Measurements from ENCODE around the gene PACSIN2. TPM values are rescaled to one million over a fixed set of nuclear protein-coding genes. Genes with fewer than 3 reads are reported as not detected.

Gene PACSIN2
- total RNA-seq, 1 experiment from 2014 or later, result 224 TPM

DNA sequence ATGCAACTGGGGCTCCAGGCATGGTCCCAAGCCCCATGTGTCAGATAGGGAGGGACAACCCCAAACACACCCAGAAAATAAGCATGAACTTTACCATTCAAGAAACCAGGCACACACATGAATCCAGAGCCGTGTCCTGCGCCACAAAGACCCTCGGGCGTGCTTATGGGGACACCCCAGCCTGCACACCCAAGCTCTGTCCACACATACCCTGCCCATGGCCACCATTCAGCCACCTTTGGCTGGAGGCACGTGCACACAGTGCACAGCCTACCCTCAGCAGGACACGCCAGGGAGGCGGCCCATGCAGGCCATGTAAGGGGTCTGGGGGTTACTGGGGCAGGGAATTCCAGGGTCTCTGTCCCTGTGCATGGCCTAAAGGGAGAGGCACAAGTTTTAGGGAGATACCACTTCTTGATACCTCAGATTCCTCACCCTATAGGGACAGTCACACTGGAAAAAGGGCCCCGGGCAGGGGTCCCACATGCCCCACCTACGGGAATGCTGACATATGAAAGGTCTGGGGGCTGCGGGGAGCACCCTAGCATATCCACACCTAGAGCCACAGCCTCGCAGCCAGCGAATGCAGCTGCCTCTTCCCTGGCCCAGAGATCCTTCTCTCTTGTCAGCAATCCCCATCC, 20.6 kb downstream of the PACSIN2 start:
- peaks cover 25% of the 10 kb centered on the region for H3K36me3 Mint-ChIP-seq (ENCODE audit: insufficient read depth, unreplicated experiment)
- peak overlapping the region; percentile 76 for H3K27ac Mint-ChIP-seq (ENCODE audit: unreplicated experiment)
- DNase-seq, result no peak
- no peaks in the 10 kb centered on the region for H3K9me3 Mint-ChIP-seq (ENCODE audit: low read depth, unreplicated experiment)
- TF ChIP-seq, protein P1, sequence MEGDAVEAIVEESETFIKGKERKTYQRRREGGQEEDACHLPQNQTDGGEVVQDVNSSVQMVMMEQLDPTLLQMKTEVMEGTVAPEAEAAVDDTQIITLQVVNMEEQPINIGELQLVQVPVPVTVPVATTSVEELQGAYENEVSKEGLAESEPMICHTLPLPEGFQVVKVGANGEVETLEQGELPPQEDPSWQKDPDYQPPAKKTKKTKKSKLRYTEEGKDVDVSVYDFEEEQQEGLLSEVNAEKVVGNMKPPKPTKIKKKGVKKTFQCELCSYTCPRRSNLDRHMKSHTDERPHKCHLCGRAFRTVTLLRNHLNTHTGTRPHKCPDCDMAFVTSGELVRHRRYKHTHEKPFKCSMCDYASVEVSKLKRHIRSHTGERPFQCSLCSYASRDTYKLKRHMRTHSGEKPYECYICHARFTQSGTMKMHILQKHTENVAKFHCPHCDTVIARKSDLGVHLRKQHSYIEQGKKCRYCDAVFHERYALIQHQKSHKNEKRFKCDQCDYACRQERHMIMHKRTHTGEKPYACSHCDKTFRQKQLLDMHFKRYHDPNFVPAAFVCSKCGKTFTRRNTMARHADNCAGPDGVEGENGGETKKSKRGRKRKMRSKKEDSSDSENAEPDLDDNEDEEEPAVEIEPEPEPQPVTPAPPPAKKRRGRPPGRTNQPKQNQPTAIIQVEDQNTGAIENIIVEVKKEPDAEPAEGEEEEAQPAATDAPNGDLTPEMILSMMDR (IDR thresholded peaks at IDR 0.05; ENCODE audit: unreplicated experiment), result no peak
- intact Hi-C loops (cut with micrococcal nuclease; ENCODE audit: unreplicated experiment), result no loop called here
- TSS peak; percentile 24 for BruUV-seq (replicated peaks)
- peak overlapping the region; percentile 63 for H3K4me3 Mint-ChIP-seq (ENCODE audit: low read depth, unreplicated experiment)
- H3K27me3 Mint-ChIP-seq (ENCODE audit: unreplicated experiment), result no peaks in the 10 kb centered on the region
- H3K4me1 Mint-ChIP-seq (ENCODE audit: low read depth, unreplicated experiment), result peaks cover 86% of the 10 kb centered on the region
- CTCF ChIA-PET, result interaction anchor here (0.6 to 1.5 kb wide), 9 partner anchors 10 to 385 kb away, joined by 3 to 8 read pairs (median 3); partner anchors contain the start of gene PACSIN2

DNA sequence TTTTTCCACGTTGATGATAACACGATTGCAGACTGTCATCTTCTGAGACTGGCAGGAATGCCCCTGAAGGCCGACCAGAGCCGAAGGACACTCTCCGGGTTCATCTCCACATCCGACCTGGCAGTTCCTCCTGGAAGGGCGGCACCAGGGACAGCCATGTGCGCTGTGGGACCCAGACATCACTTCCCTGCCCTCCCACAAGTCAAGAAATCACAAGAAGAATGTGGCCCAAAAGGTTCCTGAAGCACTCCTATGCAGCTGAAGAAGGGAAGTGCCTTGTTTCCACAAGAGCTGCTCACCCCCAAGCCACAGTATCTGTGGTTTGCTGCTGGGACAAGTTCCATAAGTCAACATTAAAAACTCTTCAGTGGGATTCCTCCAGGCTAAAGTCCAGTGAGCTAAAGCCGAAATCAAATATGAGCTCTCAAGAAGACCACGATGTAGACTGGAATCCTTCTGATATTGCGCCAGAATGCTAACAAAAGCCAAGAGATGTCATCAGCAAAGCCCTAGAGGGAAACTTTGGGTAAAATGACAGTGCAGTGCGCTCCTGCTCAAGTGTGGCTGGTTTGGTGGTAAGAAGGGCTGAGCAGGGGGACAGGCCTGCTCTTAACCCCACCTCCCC, 21.2 kb downstream of the PACSIN2 start:
- Mint-ChIP-seq H3K4me3 (ENCODE audit: low read depth, unreplicated experiment) (peak overlapping the region; percentile 21), H3K36me3 (ENCODE audit: insufficient read depth, unreplicated experiment) (peaks cover 26% of the 10 kb centered on the region), H3K4me1 (ENCODE audit: low read depth, unreplicated experiment) (peaks cover 80% of the 10 kb centered on the region), H3K27me3 (ENCODE audit: unreplicated experiment) (no peaks in the 10 kb centered on the region), H3K27ac (ENCODE audit: unreplicated experiment) (no peak overlapping the region), H3K9me3 (ENCODE audit: low read depth, unreplicated experiment) (no peaks in the 10 kb centered on the region)
- BruUV-seq (replicated peaks), result no TSS peak
- intact Hi-C loops (cut with micrococcal nuclease; ENCODE audit: unreplicated experiment), result no loop called here
- CTCF ChIA-PET, result no interaction called here
- TF ChIP-seq, protein P1 (IDR thresholded peaks at IDR 0.05; ENCODE audit: unreplicated experiment), result no peak
- DNase-seq, result no peak

DNA sequence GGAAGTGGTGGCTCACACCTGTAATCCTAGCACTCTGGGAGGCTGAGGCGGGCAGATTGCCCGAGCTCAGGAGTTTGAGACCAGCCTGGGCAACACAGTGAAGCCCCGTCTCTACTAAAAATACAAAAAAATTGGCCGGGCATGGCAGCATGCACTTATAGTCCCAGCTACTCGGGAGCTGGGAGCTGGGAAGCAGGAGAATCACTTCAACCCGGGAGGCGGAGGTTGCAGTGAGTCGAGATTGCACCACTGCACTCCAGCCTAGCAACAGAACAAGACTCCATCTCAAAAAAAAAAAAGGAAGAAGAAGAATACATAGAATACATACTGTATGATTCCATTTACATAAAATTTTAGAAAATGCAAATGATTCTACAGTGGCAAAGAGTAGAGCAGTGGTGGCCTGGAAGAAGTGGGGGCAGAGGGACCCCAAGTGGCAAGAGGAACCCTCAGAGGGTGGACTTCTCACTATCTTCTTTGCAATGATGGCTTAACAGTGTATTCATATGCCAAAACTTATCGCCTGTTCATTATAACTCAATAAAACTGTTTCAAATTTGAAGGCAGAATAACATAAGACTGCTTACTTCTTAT, 22.0 kb downstream of the PACSIN2 start:
- no peaks in the 10 kb centered on the region for H3K27me3 Mint-ChIP-seq (ENCODE audit: unreplicated experiment)
- no peak for DNase-seq
- intact Hi-C loops (cut with micrococcal nuclease; ENCODE audit: unreplicated experiment), result no loop called here
- peak overlapping the region; percentile 23 for H3K27ac Mint-ChIP-seq (ENCODE audit: unreplicated experiment)
- no peaks in the 10 kb centered on the region for H3K9me3 Mint-ChIP-seq (ENCODE audit: low read depth, unreplicated experiment)
- peaks cover 29% of the 10 kb centered on the region for H3K36me3 Mint-ChIP-seq (ENCODE audit: insufficient read depth, unreplicated experiment)
- CTCF ChIA-PET, result no interaction called here
- TF ChIP-seq, protein P1 (IDR thresholded peaks at IDR 0.05; ENCODE audit: unreplicated experiment), result no peak
- BruUV-seq (replicated peaks), result no TSS peak
- peaks cover 72% of the 10 kb centered on the region for H3K4me1 Mint-ChIP-seq (ENCODE audit: low read depth, unreplicated experiment)
- no peak overlapping the region for H3K4me3 Mint-ChIP-seq (ENCODE audit: low read depth, unreplicated experiment)

DNA sequence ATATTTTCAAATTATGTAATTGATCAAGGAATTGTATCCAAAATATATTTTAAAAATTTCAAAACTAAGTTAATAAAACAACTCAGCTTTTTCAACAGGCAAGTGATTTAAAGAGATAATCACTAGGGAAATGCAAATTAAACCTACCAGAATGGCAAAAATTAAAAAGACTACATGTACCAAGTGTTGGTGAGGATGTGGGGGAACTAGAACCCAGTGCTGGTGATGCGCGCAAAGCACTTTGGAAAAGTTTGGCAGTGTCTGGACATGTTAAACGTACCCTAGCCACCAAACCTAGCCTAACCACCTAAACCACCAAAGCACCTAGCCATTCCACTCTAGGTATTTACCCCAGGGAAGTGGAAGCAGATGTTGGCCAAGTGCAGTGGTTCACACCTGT, 22.9 kb downstream of the PACSIN2 start:
- CTCF ChIA-PET, result no interaction called here
- peaks cover 67% of the 10 kb centered on the region for H3K4me1 Mint-ChIP-seq (ENCODE audit: low read depth, unreplicated experiment)

More for the DNA sequence above, 22.9 kb downstream of the PACSIN2 start:
- no peak for DNase-seq
- Mint-ChIP-seq H3K36me3 (ENCODE audit: insufficient read depth, unreplicated experiment) (peaks cover 34% of the 10 kb centered on the region), H3K27ac (ENCODE audit: unreplicated experiment) (no peak overlapping the region), H3K27me3 (ENCODE audit: unreplicated experiment) (no peaks in the 10 kb centered on the region), H3K4me3 (ENCODE audit: low read depth, unreplicated experiment) (no peak overlapping the region), H3K9me3 (ENCODE audit: low read depth, unreplicated experiment) (no peaks in the 10 kb centered on the region)
- intact Hi-C loops (cut with micrococcal nuclease; ENCODE audit: unreplicated experiment), result no loop called here
- TF ChIP-seq, protein P1 (IDR thresholded peaks at IDR 0.05; ENCODE audit: unreplicated experiment), result no peak
- BruUV-seq (replicated peaks), result no TSS peak

Measured in Calu3 (cell line).